Fibroblast of peridontal ligament (primary cell): Measurements from ENCODE around the gene GATB.
"Not testable (repeated sequence)": the region's sequence is repeated elsewhere in the genome, so short reads cannot be mapped to it uniquely, and the experiment has no call there.

Experiments used
- DNase-seq: peaks from one replicate; pipeline ENCODE4 v3.0.0-alpha.2; 2010; ENCODE audit errors: extremely low read depth

The GATB gene

DNA sequence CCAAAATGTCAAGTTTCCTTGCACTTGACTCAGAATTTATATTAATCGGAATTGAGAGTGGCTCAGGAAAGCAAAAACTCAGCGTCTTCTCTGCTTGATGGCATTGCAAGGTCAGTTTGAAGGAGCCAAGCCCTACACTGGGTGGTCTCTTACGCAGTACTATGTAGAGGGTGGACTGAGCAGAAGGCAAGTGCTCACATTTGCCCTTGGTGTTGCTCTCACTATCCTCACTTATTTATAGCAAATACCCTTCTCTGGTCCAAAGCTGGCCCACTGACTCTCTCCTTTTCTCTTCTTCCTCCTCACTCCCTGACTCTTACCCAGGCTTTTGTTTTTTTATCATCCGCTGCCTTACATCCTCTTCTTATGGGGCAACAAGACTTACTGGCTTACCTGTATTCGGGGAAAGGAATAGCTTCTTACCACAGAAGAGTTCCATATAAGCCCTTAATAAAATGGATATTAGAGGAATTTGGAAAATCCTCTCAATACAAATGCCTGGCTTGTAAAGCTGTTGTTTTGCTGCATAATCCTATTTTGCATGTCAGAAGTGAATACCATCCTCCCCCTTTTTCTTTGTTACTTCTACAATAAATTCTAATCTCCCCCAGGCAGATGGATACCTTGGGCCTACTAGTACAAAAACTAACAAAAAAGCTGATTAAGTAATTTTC is 24.8 kb upstream of the GATB start:
- no peak for DNase-seq

DNA sequence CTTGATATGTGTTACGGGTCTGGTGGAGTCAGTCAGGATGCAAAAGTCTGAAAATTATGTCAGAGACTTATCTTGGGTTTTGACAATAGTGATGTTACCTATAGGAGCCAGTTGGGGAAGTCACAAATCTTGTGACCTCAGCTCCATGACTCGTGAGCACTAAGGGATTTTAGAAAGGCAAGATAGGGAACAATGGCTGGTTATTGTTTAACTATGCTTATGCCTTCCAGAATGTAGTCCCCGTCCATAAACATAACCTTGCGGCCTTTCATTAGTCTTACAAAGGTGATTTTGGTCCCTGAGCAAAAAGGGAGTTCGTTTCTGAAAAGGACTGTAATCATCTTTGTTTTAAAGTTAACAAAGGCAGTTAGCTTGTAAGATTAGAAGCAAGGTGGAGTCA is 23.9 kb upstream of the GATB start:
- no peak for DNase-seq

GRCh38 chr4:151783867-151784266 is 23.1 kb upstream of the GATB start:
- no peak for DNase-seq

- DNase-seq = no peak
Measured at GRCh38 chr4:151782296-151782695, 21.5 kb upstream of the GATB start.

GRCh38 chr4:151781026-151781425 is 20.2 kb upstream of the GATB start:
- no peak for DNase-seq

DNA sequence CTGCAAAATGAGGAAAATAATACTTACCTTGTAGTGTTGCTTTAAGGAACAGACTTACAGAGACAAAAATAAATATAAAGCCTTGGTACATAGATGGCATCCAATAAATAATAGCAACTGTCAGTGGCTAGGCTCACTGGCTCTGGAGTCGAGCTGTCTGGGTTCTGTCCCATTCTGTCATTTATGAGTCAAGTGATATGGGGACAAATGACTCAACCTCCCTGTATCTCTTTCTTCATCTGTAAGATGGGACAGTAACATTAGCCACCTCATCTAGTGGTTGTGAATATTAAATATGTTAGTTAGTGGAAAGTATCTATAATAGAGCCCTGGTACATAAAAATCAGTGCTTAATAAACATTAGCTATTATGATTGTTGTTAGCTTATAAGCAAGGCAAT is 16.7 kb upstream of the GATB start:
- DNase-seq = no peak

DNA sequence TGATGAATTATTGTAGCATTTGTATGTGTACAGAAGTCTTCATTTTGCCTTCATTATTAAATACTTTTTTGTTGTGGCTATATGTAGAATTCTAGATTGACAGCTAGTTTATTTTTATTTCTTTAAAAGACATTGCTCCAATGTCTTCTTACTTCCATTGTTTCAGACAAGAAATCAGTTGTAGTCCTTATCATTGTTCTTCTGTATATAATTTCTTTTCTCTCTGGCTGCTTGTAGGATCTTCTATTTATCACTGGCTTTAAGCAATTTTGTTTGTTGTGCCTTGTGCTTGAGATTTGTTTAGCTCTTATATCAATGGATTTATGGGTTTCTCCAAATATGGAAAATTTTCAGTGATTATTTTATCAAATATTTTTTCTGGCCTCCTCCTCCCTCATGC is 13.5 kb upstream of the GATB start:
- DNase-seq = no peak

GRCh38 chr4:151772274-151772673 is 11.5 kb upstream of the GATB start:
- DNase-seq = no peak

- peak; percentile 2 for DNase-seq
Measured at GRCh38 chr4:151771664-151772063, 10.9 kb upstream of the GATB start.

DNA sequence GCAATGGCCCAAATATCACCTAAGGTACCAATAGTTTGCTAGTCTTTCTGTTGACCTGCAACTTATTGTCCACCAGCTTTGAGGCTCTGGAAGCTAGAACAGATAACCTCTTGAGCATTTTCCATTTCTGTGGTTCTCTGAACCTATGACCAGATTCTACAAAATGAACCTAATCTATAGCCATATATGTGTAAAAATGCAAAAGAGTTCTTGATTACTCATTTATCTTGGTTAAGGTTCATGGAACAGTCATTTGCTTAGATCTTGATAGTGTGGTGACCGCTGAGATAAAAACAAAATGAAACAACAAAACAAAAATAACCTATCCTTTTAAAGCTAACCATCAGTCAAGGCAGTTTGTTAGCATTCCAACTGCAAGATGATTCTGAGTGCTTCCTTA is 9.3 kb upstream of the GATB start:
- no peak for DNase-seq

GRCh38 chr4:151768835-151769234 is 8.0 kb upstream of the GATB start:
- no peak for DNase-seq

- no peak for DNase-seq
Measured at GRCh38 chr4:151766691-151767090, 5.9 kb upstream of the GATB start.

DNA sequence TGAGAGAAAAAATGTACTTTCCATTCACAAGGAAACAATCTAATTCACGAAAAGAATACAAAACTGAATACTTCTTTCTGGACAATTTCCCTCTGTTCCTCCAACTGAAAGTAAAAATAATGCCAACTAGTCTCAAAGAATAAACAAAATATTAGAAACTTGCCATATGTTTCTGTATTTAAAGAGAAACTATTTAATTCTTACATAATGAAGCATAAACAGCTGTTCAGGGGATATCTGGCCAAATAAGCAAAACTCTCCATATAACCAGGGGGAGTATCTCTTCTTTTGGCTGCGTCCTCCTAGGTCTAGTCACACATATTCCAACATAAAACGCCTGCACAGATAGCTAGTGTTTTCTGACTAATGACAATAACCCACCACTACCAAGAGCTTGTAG is 805 bp downstream of the GATB start:
- peak; percentile 8 for DNase-seq

- DNase-seq = no peak
Measured at GRCh38 chr4:151753056-151753455, 7.8 kb downstream of the GATB start.

GRCh38 chr4:151750156-151750555 is 10.7 kb downstream of the GATB start:
- DNase-seq = no peak

DNA sequence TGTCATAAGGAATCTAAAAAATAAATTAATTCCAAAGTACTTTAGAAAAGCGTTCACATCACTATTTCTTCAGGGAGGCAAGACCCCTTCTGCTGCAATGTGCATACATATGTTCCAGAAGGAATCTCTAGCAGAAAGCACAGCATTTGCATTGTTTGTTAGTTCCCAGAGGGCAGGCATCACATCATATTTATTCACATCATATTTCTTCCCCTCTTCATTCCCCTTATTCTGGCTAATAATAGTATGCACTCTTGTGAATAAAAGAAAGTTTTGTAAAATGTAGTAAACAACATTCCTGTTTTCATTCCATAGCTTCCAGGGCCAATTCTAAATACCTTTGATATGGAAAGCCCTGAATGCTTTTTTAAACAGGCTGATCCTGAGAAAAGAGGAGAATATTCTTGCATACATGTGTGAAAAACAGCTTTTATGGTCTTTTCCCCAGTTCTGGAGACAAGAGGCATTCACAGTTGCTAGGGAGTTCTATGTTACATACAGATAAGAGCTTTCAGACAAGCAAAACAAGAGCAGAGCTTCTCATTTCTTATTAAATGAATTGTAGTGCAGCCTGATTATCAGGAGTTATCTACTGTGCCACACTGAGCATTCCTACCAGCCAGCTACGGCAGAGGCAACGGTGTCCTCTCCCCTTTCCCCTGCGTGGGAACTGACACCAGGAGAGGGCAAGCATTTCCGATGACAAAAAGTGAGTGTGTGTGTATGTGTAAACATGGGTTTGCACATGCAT is 15.2 kb downstream of the GATB start:
- DNase-seq = peak; percentile 10

- DNase-seq = peak; percentile 69
Measured at GRCh38 chr4:151744614-151745013, 16.2 kb downstream of the GATB start.

- DNase-seq = no peak
Measured at GRCh38 chr4:151743894-151744293, 16.9 kb downstream of the GATB start.

DNA sequence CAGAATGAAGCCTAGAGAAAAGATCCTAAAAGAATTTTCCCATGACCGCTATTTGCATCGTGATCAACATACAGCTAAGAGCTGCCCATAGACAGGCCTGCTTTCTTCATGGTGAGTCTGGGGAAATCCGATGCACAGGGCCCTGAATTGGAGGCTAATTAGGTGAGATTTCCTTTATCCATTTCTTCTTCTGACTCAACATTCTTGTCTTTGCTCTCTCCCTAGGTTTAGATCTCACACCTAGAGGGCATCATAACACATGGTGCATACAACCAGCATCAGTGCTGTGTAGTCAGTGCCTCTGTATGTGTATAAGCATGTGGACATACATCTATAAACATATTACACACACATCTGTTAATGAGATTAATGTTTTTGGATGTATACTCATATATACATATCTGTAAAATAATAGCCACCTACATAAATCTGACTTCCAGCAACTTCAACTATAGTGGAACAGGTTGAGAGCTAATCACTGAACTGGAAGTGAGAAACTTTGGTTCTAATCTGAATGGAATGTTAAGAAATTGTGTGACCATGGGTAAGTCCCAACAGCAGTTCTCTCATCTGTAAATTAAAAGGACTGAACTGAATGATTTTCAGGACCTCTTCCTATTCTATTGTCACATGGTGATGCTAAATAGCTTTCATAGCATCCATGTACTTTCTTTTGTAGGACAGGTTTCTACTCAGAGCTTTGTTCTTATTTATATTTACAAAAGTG is 17.5 kb downstream of the GATB start:
- no peak for DNase-seq

DNA sequence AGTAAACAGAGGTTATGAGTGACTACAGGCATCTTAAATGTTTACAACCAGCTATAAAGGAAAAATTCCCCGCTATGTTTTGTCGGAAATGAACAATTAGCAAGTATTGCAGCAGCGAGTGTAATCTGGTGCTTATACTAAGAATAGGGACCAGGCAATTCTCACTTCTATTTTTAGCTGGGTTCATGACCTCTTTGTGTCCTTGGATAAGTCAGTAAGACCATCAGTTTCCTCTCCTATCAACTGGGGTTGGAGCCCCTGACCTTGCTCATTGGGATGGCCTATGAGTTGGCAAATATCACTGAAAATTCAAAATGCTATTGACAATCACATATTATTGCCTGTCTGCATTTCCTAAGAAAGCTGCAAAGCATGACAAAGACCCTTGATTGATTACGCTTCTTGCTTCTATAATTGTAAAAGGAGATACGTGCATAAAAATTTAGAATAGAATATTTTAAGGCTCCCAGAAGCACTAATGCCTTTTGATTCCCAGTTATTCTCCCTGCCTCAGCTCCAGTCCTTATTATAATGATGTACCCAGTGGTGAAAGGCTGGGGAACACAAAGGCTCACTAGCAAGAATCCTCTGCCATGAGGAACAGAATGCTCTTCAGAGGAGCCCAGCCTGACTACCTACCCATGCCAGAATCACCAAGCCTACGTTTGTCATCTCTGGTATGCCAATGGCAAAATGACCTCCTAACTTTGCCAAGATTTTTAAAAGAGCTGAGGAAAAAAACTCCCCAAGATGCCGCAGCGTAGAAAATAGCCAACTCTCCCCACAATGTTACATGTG is 21.9 kb downstream of the GATB start:
- no peak for DNase-seq

- not testable (repeated sequence) for DNase-seq
Measured at GRCh38 chr4:151736852-151737251, 24.0 kb downstream of the GATB start.

DNA sequence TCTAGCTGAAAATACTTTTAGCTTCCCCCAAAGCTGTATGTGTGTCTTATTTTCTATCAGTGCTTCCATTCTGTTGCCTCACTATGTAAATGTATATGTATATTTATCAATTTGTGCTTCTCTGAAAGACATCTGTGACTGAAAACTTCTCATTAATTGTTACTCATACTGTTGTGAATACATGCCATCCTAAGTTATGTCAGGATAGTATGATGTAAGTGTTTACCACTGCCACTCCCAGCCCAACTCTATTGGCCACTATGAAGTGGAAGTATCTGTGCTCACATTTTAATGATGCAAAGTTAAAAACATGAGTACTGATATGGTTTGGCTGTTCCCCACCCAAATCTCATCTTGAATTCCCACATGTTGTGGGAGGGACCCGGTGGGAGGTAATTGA is 24.4 kb downstream of the GATB start:
- DNase-seq = no peak
